Hepatocyte (in vitro differentiated cells): ENCODE data around the gene ADIRF.

ENCODE experiments used
- EZH2 ChIP-seq: fragments of 200-600 bp; sonication (generic); IDR thresholded peaks from 2 replicates; pipeline ENCODE4 v1.6.1; 2016; ENCODE audit warnings: antibody characterized with exemption, mild to moderate bottlenecking, borderline replicate concordance
- EZH2phosphoT487 ChIP-seq: fragments of 200-600 bp; sonication (generic); IDR thresholded peaks from one replicate; pipeline ENCODE4 v1.6.1; 2018; ENCODE audit warnings: antibody characterized with exemption, mild to moderate bottlenecking, low read depth, moderate library complexity; ENCODE audit not compliant: unreplicated experiment, severe bottlenecking
- TF ChIP-seq, protein P1 (sequence below): fragments of 200-600 bp; sonication (generic); IDR thresholded peaks from 2 replicates; pipeline ENCODE4 v1.5.1; 2016; ENCODE audit warnings: antibody characterized with exemption, mild to moderate bottlenecking; ENCODE audit not compliant: poor library complexity

DNA sequence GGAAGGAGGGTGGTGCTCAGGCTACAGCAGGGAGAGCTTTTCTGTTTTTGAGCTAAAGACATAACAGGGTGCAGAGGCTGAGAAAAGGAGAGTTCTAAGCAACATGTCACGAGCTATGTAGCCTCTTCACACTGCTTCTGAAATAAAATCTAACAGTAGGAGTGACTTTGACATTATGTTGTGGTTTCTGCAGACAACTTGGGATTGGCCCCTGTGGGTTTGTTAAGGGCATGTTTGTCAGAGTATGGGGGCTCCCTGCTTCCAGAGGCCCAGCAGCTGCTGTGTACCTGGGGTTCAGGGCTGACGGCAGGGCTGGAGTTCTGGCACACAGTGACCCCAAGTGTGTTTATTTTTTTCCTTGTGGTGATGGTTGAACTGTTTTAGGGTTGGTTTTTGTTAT, 35.6 kb upstream of the ADIRF start:
- no peak for TF ChIP-seq EZH2phosphoT487
- no peak for TF ChIP-seq EZH2
- TF ChIP-seq, protein P1, sequence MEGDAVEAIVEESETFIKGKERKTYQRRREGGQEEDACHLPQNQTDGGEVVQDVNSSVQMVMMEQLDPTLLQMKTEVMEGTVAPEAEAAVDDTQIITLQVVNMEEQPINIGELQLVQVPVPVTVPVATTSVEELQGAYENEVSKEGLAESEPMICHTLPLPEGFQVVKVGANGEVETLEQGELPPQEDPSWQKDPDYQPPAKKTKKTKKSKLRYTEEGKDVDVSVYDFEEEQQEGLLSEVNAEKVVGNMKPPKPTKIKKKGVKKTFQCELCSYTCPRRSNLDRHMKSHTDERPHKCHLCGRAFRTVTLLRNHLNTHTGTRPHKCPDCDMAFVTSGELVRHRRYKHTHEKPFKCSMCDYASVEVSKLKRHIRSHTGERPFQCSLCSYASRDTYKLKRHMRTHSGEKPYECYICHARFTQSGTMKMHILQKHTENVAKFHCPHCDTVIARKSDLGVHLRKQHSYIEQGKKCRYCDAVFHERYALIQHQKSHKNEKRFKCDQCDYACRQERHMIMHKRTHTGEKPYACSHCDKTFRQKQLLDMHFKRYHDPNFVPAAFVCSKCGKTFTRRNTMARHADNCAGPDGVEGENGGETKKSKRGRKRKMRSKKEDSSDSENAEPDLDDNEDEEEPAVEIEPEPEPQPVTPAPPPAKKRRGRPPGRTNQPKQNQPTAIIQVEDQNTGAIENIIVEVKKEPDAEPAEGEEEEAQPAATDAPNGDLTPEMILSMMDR = no peak
